NK-92 treated with Interleukin-12 subunit alpha and Interleukin-12 subunit beta, amount 100 ng/mL, for 24 hours (cell line): ENCODE measurements around the gene AGO1.
"Not testable (repeated sequence)": the region's sequence is repeated elsewhere in the genome, so short reads cannot be mapped to it uniquely, and the experiment has no call there.

Experiments
- DNase-seq: peaks from one replicate; lab custom pipeline; 2025; lab: John Stamatoyannopoulos, UW

The AGO1 gene

GRCh38 chr1:35869245-35869950, 13.6 kb upstream of the AGO1 start:
- DNase-seq, result not testable (repeated sequence)

GRCh38 chr1:35870651-35871309, 12.2 kb upstream of the AGO1 start:
- DNase-seq, result no peak

GRCh38 chr1:35873243-35873750, 9.7 kb upstream of the AGO1 start:
- DNase-seq, result no peak

- DNase-seq, result not testable (repeated sequence)
Measured at GRCh38 chr1:35874115-35874514, 8.9 kb upstream of the AGO1 start.

- no peak for DNase-seq
Measured at GRCh38 chr1:35876988-35877387, 6.0 kb upstream of the AGO1 start.

GRCh38 chr1:35881850-35882273, 1.1 kb upstream of the AGO1 start:
- DNase-seq, result no peak

GRCh38 chr1:35882586-35882944, 444 bp upstream of the AGO1 start:
- DNase-seq, result no peak

- no peak for DNase-seq
Measured at GRCh38 chr1:35883635-35884101, 659 bp downstream of the AGO1 start.

GRCh38 chr1:35884934-35885333, 1.9 kb downstream of the AGO1 start:
- DNase-seq, result no peak

- no peak for DNase-seq
Measured at GRCh38 chr1:35885961-35886558, 3.1 kb downstream of the AGO1 start.

GRCh38 chr1:35886577-35887431, 3.8 kb downstream of the AGO1 start:
- no peak for DNase-seq

GRCh38 chr1:35887508-35887907, 4.5 kb downstream of the AGO1 start:
- no peak for DNase-seq

- DNase-seq, result no peak
Measured at GRCh38 chr1:35888255-35888654, 5.2 kb downstream of the AGO1 start.

GRCh38 chr1:35888981-35889380, 6.0 kb downstream of the AGO1 start:
- DNase-seq, result not testable (repeated sequence)

- no peak for DNase-seq
Measured at GRCh38 chr1:35893051-35893879, 10.3 kb downstream of the AGO1 start.

- peak; percentile 19 for DNase-seq
Measured at GRCh38 chr1:35894183-35894582, 11.2 kb downstream of the AGO1 start.

- no peak for DNase-seq
Measured at GRCh38 chr1:35894656-35895055, 11.6 kb downstream of the AGO1 start.

GRCh38 chr1:35899941-35900340, 16.9 kb downstream of the AGO1 start:
- no peak for DNase-seq

- DNase-seq, result no peak
Measured at GRCh38 chr1:35901235-35901634, 18.2 kb downstream of the AGO1 start.

- no peak for DNase-seq
Measured at GRCh38 chr1:35902671-35903070, 19.7 kb downstream of the AGO1 start.

- DNase-seq, result no peak
Measured at GRCh38 chr1:35914717-35915116, 31.7 kb downstream of the AGO1 start.
